AG09309 (cell line): ENCODE data around the gene DCHS1.

Experiments used
- DNase-seq: peaks from one replicate; pipeline ENCODE4 v3.0.0-alpha.2; 2010; ENCODE audit warnings: low read depth
- H3K4me3 ChIP-seq: 2 replicates; pipeline ENCODE4 v1.5.1; 2011; ENCODE audit warnings: mild to moderate bottlenecking, low read depth, low read length, moderate library complexity; ENCODE audit not compliant: control insufficient read depth
- TF ChIP-seq, protein P1 (sequence below): IDR thresholded peaks from 2 replicates; pipeline ENCODE4 v1.5.1; 2011; ENCODE audit warnings: mild to moderate bottlenecking, low read depth, low read length, inconsistent platforms; ENCODE audit not compliant: insufficient read depth, control insufficient read depth; ENCODE audit errors: missing control alignments

DCHS1 gene

GRCh38 chr11:6602096-6602940 is 53.3 kb downstream of the DCHS1 start:
- no peak for DNase-seq
- TF ChIP-seq, protein P1, sequence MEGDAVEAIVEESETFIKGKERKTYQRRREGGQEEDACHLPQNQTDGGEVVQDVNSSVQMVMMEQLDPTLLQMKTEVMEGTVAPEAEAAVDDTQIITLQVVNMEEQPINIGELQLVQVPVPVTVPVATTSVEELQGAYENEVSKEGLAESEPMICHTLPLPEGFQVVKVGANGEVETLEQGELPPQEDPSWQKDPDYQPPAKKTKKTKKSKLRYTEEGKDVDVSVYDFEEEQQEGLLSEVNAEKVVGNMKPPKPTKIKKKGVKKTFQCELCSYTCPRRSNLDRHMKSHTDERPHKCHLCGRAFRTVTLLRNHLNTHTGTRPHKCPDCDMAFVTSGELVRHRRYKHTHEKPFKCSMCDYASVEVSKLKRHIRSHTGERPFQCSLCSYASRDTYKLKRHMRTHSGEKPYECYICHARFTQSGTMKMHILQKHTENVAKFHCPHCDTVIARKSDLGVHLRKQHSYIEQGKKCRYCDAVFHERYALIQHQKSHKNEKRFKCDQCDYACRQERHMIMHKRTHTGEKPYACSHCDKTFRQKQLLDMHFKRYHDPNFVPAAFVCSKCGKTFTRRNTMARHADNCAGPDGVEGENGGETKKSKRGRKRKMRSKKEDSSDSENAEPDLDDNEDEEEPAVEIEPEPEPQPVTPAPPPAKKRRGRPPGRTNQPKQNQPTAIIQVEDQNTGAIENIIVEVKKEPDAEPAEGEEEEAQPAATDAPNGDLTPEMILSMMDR: peak; percentile 6
- peak overlapping the region; percentile 88 for H3K4me3 ChIP-seq

DNA sequence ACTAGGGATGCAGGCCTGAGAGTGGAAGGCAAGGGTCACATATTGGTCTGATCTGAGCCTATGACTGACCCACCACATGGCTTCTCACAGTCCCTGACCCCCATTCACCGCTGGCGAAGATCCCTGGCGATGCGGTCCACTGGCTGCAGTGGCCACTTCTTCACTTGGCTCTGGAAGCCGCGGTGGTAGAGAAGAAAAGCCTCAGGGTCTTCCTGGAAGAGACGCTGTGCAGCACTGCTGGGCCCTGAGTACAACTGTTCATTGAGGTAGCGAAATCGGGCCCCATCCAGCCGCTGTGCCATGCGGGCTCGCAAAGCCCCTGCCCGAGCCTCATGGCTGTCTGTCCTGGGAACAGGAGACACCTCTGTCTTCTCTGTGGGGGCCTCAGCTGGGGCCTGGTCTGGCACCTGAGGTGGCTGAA is 54.6 kb downstream of the DCHS1 start:
- no peak for DNase-seq
- TF ChIP-seq, protein P1: no peak
- no peak overlapping the region for H3K4me3 ChIP-seq

GRCh38 chr11:6599881-6600390 is 55.7 kb downstream of the DCHS1 start:
- no peak overlapping the region for H3K4me3 ChIP-seq
- TF ChIP-seq, protein P1: no peak
- DNase-seq: no peak

DNA sequence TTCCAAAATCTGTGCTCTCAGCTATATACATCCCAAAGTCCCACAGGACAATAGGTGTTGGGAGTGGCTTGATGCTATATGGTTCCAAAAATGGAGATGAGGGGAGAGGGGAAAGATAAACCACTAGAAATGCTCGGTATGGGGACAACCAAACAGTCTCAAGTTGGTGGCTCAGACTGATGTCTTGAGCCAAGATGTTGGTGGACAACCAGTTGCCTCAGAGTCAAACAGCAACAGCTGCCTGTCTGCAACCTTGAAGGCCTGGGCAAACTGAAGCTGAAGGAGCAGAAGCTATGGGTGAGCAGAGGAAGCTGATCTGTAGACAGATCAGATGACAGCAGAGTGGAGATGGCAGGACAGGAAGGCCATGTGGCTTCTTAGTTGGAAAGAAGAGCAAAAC is 56.2 kb downstream of the DCHS1 start:
- TF ChIP-seq, protein P1: no peak
- no peak for DNase-seq

GRCh38 chr11:6598555-6598954 is 57.1 kb downstream of the DCHS1 start:
- DNase-seq: no peak
- no peak overlapping the region for H3K4me3 ChIP-seq
- TF ChIP-seq, protein P1: no peak

More for the DNA sequence above, 56.2 kb downstream of the DCHS1 start:
- no peak overlapping the region for H3K4me3 ChIP-seq

DNA sequence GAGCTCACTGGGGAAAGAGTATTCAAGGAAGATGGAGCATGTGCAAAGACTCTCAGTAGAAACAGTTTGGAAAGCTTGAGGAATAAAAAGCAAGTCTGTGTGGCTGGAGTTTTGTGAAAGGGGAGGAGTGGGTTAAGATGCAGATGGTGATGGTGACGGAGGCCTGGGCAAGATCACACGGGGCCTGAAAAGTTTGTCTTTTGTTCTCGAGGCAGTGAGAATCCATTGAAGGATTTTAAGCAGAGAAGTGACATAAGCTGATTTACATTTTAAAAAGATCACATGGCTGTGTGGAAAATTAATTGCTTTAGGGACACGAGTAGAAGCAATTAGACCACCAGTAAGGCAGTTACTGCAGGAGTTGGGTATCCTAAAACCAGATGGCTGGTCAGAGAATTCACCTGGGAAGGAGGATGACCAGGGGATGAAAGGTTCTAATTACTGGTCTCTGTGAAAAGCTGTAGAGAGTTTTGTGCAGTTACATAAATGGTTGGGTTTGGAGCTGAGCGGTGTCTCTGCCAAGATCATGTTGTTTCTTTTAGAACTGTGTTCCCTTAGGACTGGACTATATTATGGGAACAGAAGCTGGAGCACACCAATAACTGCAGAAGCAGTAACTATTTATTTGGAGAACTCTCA is 59.3 kb downstream of the DCHS1 start:
- H3K4me3 ChIP-seq: no peak overlapping the region
- no peak for DNase-seq
- TF ChIP-seq, protein P1: no peak
